Measurements from ENCODE around the gene ABHD14A.

The ABHD14A gene

GRCh38 chr3:51974963-51975851 is at the start of gene ABHD14A:
TSS of gene ABHD14A (plus strand) at chr3:51975064. CDS start at chr3:51975136, 72 bp downstream.
- peak; percentile 89 for DNase-seq

- DNase-seq, result peak; percentile 17
Observed at GRCh38 chr3:51927061-51927977, 47.5 kb upstream of the ABHD14A start.

GRCh38 chr3:51928438-51928837 is 46.4 kb upstream of the ABHD14A start:
- peak; percentile 49 for DNase-seq

GRCh38 chr3:51928981-51929380 is 45.9 kb upstream of the ABHD14A start:
- DNase-seq, result peak; percentile 42

GRCh38 chr3:51929420-51930003 is 45.4 kb upstream of the ABHD14A start:
- DNase-seq, result peak; percentile 41

- peak; percentile 28 for DNase-seq
Observed at GRCh38 chr3:51930439-51930838, 44.4 kb upstream of the ABHD14A start.

GRCh38 chr3:51931756-51932155 is 43.1 kb upstream of the ABHD14A start:
- DNase-seq, result peak; percentile 41

- peak; percentile 54 for DNase-seq
Observed at GRCh38 chr3:51932471-51933370, 42.1 kb upstream of the ABHD14A start.

- DNase-seq, result peak; percentile 51
Observed at GRCh38 chr3:51933471-51934138, 41.3 kb upstream of the ABHD14A start.

GRCh38 chr3:51934139-51934850 is 40.6 kb upstream of the ABHD14A start:
- no peak for DNase-seq

GRCh38 chr3:51934991-51935885 is 39.6 kb upstream of the ABHD14A start:
- DNase-seq, result peak; percentile 49

GRCh38 chr3:51935886-51936755 is 38.7 kb upstream of the ABHD14A start:
- DNase-seq, result peak; percentile 53

GRCh38 chr3:51937014-51937413 is 37.9 kb upstream of the ABHD14A start:
- peak; percentile 47 for DNase-seq

- DNase-seq, result peak; percentile 52
Observed at GRCh38 chr3:51937611-51938450, 37.0 kb upstream of the ABHD14A start.

- peak; percentile 44 for DNase-seq
Observed at GRCh38 chr3:51938780-51939425, 36.0 kb upstream of the ABHD14A start.

GRCh38 chr3:51940648-51941462 is 34.0 kb upstream of the ABHD14A start:
- DNase-seq, result peak; percentile 61

Measured in activated CD8-positive, alpha-beta memory T cell treated with anti-CD3 and anti-CD28 coated beads for 24 hours (primary cell).